KG1 (cell line): Measurements from ENCODE around the gene CTRB1.
"Not testable (repeated sequence)": the region's sequence is repeated elsewhere in the genome, so short reads cannot be mapped to it uniquely, and the experiment has no call there.

Experiments used
- DNase-seq: peaks from one replicate; lab custom pipeline; 2025; lab: John Stamatoyannopoulos, UW

The CTRB1 gene

DNA sequence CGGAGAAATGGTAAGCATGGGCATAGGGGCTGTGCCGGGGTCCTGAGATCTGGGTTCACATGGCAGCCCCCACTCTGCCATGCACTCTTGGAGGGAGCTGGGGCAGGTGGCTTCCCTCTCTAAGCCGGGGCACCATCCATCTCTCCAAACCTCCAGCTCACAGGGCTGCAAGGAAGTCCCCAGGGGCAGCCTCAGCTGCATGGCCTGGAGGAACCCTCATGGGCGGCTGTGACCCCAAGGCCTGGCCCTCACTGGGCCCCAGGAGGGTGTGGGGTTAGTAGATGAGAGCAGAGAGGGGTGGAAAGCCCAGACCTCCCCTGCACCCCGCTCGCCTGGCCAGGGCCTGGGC lies 14.4 kb upstream of the CTRB1 start:
- DNase-seq = no peak

DNA sequence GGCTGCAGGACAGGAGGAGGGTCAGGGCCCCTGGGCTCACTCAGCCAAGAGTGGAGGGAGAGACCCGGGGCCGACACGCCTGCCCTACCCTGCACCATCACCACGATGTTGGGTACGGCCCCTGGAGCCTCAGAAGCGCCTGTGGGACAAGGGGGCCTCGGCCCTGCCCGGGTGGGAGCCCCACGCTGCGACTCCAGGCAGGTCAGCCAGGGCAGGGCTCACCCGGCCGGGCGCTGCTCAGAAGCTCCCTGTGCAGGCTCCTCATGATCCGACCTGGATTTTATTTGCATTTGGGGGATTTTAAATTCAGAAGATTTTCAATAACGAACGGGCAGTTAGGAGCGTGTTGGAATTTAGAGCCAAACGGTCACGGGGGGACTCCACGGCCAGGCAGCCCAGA lies 13.9 kb upstream of the CTRB1 start:
- not testable (repeated sequence) for DNase-seq

DNA sequence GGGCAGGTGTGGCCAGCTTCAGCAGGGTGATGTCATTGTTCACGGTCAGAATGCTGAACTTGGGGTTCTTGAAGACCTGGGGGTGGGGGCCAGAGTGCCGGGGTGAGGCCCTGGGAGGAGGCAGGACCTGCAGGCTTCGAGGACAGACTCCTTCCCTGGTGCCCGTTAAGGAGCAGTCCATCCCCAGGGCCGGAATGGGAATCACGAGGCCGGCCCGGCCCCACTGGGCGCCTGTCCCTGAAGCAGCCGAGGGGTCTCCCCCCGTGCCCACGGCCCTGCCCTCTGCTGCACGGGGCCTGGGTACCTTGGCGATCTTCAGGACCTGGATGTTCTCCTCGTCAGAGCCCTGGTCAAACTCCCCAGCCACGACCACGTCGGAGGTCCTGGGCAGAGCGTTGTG lies 13.3 kb upstream of the CTRB1 start:
- not testable (repeated sequence) for DNase-seq

DNA sequence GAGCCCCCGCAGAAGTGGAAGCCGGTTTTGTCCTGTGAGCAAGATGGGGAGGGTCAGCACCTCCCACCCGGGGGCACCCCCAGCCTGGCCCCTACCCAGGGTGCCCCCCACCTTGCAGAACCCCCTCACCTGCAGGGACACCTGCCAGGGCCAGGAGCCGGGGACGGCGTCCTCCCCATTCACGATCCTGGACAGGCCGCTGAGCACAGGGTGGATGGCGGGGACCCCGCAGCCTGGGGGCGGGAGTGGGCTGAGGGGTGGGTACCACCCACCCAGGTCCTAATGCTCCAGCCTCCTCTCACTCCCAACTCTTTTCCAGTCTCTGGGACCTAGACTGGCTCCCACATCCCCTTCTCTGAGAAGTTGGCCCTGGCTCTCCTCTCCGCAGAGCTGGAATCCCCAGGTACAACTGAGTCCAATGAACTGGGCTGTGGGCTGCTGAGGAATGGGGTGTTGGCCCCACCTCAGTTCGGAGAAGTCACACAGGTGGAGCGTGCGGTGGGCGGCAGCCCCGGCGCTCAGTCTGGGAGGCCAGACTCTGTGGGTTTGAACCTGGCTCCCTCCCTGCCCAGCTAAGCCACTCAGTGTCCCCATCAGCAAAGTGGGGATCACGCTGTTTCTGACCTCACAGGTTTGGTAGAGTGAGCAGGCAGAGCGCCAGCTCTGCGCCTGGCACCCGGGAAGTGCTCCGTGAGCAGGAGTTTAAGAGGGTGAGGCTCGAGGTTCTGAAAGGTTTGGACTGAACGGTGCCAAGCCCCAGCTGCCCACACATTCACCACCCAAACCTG lies 12.6 kb upstream of the CTRB1 start:
- DNase-seq = not testable (repeated sequence)

DNA sequence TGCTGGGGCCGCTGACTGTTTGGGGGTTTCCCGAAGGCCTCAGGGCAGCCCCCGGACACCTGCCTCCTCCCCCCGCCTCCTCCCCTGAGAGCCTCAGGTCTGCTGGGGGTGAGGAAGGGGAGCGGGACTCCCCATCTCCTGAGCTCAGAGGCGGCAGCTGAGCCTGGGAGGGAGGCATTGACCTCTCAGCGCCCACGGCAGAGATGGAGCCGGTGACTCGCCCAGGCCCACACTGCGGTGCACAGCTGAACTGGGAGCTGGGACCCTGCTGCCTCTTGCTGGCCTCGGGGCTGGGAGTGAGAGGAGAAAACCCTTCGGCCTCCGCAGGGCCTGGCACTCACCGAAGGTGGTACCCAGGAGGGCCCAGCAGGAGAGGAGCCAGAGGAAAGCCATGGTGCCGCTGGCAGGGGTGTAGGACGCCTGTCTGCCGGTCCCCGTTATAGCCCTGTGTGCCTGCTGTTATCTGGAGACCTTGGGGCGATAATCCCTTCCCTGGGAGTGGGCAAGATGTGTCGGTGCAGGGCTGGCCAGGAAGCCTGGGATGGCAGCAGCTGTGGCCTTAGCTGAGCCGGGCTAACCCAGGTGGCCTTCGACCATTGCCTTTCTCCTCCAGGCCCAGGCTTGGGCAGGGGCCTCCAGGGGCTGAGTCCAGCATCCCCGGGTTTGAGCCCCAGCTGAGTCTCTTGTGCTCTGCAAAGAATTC lies 11.9 kb upstream of the CTRB1 start, which contains the start of gene CTRB2:
TSS of gene CTRB2 (minus strand) at position 413 of the 703 bp plus-strand sequence. CDS start at position 393, 20 bp downstream.
- no peak for DNase-seq

DNA sequence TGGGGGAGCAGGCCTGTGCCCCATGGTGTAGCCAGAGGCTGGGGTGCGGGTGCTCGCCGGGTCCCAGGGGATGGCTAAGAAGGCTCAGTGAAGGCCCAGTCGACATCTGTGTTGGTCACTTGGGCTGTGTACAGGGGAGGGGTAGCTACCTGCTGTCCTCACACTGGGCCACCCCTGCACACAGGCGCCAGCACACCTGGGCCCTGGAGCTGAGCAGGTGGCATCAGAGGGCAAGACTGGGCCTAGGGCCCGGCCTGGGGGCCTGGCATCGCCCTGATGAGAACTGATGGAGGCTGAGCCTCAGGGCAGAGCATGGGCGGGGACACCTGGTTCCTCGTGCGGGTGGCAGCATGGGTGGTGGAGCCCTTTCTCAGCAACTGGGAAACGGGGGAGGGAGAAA lies 11.0 kb upstream of the CTRB1 start:
- no peak for DNase-seq

DNA sequence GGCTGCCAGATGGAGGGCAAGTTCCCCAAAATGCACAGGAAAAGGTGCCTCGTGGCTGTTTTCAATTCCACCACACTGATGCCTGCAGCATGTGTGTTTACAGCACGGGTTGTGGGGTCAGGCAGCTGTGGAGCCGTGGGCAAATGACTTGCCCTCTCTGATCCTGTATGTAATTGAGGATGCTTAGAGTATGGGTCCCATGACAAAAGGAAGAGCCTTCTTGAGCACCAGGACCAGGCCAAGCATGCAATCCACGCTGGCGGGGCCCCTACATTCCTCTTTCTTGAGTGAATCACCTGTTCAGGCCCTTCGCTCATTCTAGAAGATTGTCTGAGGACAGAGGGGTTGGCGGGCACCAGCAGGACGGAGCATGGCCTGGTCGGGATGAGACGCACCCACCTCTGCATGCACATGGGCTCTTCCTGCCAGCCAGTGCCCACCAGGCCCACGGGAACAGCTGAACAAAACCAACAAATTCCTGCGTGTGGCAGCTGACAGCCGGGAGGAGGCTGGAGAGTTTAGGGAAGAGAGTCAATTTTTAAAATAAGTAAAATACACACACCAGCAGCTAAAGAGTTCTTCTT lies 10.5 kb upstream of the CTRB1 start:
- no peak for DNase-seq

DNA sequence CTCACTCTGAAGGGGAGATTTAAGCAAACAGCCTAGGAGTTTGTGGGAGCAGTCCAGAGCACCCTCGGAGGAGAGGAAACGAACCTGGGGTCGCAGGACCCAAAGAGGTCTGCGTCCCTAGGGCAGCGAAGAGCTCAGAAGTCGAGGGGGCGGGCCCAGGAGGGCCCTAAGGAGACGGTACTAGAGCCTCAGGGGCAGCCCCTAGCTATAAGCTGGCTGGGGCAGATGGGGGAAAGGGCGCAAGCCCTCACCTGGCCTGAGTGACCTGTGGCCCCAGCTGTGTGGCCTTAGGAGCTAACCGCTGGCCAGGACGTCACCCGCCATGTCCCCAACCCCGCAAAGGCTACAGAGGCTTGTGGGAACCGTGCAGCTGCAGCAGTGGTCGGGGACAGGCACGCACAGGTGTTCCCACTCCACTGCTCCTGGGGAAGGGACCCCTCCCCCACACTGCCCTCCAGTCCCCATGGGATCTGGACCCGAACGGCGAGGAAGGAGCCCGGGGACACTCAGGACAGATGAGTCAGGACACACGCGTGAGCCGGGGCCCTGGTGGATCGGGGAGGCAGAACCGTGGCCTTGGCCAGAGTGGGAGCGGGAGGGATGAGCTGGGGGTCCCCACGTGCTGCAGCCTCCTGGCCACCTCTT lies 9.8 kb upstream of the CTRB1 start:
- no peak for DNase-seq

DNA sequence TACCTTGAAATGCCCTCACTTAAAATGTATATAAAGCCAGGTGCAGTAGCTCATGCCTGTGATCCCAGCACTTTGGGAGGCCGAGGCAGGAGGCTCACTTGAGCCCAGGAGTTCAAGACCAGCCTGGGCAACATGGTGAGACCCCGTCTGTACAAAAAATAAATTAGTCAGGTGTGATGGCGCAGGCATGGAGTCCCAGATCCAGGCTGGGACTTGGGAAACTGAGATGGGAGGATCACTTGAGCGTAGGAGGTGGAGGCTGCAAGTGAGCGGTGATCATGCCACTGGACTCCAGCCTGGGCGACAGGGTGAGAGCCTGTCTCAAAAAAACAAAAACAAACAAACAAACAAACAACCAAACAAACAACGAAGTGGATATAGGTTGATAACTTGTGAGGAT lies 9.3 kb upstream of the CTRB1 start:
- DNase-seq = not testable (repeated sequence)

DNA sequence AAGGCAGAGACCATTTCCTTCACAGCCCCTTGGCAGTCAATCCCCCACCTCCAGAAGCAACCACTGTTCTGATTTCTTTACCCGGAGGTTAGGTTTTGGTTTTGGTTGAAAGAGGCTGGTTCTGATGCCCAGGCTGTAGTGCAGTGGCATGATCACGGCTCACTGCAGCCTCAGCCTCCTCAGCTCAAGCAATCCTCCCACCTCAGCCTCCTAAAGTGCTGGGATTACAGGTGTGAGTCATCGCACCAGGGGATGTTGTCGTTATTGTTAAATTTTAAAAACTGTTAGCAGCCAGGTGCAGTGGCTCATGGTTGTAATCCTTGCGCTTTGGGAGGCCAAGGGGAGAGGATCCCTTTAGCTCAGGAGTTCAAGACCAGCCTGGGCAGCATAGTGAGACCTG lies 8.8 kb upstream of the CTRB1 start:
- no peak for DNase-seq

DNA sequence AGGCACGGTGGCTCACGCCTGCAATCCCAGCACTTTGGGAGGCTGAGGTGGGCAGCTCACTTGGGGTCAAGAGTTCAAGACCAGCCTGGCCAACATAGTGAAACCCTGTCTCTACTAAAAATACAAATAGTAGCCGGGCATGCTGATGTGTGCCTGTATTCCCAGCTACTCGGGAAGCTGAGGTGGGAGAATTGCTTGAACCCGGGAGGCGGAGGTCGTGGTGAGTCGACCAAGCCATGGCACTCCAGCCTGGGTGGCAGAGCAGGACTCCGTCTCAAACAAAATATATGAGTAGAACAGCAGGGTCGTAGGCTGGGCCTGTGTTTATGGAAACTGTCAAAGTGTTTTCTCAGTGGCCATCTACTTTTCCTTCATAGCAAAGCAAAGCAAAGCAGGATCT lies 7.5 kb upstream of the CTRB1 start:
- DNase-seq = not testable (repeated sequence)

DNA sequence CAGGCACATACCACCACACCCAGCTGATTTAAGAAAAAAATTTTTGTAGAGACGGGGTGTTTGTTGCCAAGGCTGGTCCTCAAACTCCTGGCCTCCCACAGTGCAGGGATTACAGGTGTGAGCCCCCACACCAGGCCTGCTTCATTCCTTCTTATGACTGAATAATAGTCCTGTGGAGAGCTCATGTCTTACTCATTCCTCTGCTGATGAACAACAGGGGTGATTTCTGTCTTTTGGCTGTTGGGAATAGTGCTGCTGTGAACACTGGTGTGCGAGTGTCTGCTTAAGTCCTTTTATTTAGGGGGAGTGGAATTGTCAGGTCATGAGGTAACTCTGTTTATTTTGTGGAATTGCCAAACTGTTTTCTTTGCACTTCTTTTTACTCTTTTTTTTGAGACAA lies 2.7 kb upstream of the CTRB1 start:
- no peak for DNase-seq

DNA sequence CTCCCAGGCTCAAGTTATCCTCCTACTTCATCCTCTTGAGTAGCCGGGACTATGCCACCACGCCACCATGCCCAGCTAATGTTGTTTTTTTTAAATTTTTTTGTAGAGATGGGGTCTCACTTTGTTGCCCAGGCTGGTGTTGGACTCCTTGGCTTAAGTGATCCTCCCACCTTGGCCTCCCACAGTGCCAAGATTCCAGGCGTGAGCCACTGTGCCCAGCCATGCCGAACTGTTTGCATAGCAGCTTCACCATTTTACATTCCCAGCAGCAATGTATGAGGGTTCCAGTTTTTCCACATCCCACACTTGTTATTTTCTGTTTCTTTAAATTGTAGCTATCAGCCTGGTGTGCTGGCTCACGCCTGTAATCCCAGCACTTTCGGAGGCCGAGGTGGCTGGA lies 2.2 kb upstream of the CTRB1 start:
- DNase-seq = no peak

DNA sequence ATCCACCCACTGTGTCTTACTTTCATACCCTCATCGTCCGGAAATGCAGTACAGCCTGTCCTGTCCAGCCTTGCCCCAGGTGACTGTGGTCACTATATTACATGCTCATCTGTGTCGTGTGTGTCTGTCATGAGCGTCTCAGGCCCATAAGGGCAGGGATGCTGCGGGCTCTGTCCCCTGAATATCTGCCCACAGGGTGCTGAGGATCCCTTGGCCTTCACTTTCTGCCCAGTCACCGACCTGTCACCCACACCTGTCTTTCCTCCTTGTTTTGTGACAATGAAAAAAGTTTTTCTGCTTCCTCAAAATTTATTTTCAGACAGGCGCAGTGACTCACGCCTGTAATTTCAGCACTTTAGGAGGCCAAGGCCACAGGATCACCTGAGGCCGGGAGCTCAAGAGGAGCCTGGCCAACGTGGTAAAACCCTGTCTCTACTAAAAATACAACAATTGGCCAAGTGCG lies 1.4 kb upstream of the CTRB1 start:
- DNase-seq = no peak

DNA sequence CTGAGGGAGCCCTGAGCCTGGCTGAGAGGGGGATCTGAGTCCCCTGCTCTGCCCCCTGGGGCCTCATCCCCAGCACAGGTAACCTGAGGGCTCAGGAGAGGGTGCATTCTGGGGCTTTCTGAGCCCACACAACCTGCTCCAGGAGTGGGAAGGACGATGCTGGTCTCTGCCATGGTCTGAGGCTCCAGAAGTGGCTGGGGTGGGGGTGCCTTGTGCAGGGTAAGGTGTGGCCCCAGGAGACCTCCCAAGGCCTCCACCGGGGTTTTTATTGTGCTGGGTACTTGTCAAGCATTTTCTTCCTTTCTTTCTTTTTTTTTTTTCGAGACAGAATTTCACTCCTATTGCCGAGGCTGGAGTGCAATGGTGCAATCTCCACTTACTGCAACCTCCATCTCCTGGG lies 300 bp downstream of the CTRB1 start:
- DNase-seq = no peak

DNA sequence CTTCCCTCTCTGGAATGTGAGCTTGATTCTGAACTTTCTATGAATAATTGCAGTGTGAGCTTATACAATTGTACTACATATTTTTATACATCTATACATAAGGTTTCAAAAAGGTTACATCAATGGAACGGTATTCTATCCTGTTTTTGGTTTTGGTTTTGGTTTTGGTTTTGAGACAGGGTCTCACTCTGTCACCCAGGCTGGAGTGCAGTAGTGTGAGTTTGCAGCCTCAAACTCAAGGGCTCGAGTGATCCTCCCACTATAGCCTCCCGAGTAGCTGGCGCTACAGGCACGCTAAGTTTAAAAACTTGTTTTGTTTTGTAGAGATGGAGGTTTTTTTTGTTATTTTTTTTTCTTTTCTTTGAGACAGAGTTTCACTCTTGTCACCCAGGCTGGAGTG lies 1.1 kb downstream of the CTRB1 start:
- DNase-seq = no peak

DNA sequence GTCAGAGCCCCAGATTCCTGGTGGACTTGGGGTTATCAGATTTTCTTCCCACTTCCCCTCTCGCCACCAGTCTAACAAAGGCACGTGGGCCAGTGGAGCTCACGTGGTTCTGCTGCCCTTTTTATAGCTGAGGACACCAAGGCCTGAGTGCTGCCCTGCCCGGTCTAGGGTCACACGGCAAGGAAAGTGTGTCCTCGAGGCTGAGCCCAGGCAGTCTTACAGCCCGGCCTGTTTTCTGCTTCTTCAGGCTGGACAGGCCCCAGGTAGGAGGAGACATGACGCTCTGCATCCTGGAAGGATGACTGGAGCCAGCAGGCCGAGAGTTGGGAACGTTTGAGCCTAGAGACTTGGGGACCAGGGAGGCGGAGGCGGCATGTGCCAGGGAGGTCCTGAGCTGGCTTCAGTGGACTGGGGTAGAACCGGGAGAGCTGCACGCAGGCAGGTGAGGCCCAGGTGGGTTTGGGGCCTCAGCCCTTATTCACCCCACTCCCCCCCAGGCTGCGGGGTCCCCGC lies 3.5 kb downstream of the CTRB1 start:
- DNase-seq = no peak

DNA sequence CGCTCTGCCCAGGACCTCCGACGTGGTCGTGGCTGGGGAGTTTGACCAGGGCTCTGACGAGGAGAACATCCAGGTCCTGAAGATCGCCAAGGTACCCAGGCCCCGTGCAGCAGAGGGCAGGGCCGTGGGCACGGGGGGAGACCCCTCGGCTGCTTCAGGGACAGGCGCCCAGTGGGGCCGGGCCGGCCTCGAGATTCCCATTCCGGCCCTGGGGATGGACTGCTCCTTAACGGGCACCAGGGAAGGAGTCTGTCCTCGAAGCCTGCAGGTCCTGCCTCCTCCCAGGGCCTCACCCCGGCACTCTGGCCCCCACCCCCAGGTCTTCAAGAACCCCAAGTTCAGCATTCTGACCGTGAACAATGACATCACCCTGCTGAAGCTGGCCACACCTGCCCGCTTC lies 4.3 kb downstream of the CTRB1 start:
- not testable (repeated sequence) for DNase-seq

DNA sequence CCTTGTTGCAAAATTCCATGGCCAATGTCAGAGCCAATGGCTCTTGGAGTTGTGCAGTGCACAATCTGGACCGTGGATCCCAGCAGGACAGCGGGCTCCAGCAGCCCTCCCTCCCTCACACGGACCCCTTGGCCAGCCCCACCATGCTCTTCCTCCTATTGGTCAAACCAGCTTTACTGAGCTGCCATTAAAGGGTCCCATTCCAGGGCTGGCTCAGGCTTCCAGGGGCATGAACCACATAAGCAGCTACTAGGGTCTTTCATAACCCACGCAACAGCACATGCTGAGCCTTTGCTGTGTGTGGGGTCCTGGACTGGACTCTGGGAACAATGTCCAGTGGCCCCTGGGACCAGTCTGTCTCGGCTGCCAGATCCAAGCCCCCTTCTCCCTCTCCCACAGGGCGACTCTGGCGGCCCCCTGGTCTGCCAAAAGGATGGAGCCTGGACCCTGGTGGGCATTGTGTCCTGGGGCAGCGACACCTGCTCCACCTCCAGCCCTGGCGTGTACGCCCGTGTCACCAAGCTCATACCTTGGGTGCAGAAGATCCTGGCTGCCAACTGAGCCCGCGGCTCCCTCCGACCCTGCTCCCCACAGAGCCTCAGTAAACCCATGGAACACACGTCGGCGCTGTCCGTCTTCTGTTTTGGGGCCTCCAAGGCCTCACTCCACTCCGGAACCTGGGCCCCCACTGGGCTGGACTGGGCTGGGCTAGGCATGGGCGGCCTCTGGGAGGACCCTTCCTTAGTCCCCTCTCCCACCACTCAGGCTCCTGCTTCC lies 5.7 kb downstream of the CTRB1 start:
- no peak for DNase-seq

DNA sequence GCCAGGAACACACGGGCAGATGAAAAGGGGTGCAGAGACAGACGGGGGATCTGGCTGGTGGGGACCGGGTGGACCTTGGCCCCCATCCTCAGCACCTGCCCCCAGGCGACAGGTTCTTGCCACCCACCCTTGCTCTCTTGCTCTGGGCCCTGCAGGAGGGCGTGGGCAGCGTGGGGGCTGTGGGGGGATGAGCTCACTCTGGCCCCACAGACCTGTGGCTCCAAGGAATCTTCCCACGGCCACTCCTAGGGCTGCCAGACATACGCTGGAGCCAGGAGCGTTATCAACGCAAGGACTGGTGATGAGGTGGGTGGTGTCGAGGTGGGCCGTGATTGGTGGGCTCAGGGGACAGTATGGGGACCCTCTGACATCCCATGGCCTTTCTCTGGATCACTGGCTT lies 6.3 kb downstream of the CTRB1 start:
- DNase-seq = no peak

DNA sequence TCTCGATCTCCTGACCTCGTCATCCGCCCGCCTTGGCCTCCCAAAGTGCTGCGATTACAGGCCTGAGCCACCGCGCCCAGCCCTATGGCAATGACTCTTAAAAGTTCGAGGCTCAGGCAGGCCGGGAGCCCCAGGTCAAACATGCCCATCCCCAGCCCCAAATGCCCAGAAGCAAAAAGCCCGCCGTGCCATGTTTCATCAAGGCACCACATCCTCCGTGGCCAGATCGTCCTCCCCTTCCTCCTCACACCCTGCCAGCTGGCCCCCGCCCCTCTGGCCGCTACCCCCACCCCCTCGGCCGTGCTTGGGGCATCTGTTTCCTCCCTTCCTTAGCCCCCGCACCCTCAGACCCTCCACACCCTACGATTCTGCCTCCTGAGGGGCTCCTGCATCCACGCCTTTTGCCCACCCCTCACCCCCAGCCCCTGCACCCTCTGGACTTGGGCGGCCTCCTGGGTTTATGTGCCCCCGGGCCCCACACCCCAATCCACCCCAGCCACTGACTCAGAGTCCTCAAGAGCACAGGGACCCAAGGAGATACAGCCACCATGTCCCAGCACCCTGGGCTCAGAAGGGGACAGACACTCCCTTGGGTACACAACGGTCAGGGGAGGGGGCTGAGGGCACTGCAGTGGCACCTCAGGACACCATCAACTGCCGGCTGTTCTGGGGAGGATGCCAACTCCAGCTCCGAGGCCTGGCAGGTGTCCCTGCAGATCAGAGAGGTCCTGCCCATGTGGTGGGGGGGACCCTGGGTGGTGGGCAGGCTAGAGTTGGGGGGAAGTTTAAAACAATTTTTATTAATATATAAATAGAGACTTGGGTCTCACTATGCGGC lies 7.1 kb downstream of the CTRB1 start:
- no peak for DNase-seq
